HG03064 (cell line): ENCODE data around the gene DMD.
"Not testable (repeated sequence)": the region's sequence is repeated elsewhere in the genome, so short reads cannot be mapped to it uniquely, and the experiment has no call there.

Experiments used
- ATAC-seq: cut with Tn5 transposase; IDR thresholded peaks from one replicate; pipeline ENCODE4 v1.9.1; 2021; ENCODE audit warnings: low read depth; ENCODE audit not compliant: unreplicated experiment

DMD gene

DNA sequence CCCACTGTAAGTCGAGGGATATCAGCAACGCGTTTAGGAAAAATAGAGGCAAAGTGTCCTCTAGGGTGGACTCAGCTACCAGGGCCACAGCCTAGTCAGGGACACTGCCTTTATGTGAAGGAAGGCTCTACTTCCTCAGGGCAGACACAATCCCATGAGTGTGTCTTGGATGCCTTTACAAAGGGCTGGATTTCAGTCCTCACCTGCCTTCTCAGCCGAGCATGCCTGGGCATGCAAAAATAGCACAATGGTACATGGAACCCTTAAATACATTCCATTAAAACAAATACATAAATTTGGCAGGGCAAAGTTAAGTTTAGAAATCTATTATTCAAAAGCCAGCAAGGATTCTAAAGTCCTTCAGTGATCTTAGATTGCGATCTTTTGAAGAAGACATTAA is 51.1 kb downstream of the DMD start:
- no peak for ATAC-seq

- no peak for ATAC-seq
Observed at GRCh38 chrX:33156152-33156726, 55.1 kb downstream of the DMD start.

- no peak for ATAC-seq
Observed at GRCh38 chrX:33149580-33149979, 61.8 kb downstream of the DMD start.

GRCh38 chrX:33149085-33149484 is 62.3 kb downstream of the DMD start:
- no peak for ATAC-seq

DNA sequence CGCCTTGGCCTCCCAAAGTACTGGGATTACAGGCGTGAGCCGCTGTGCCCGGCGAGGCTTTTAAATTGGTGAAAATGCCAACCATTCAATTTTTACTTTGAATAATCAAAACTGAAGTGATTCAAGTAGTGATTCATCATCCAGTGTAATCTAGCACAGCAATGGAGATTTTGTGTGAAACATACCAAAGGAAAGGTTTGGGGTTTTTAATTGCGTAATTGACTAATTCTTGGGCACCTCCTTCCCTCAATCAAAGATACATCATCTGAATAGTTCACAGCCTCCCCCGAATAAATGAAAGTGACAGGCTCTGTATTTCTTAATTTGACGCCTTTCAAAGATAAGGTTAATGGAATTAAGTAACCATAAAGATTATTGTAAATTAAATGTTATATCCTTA is 69.0 kb downstream of the DMD start:
- ATAC-seq, result no peak

- ATAC-seq, result no peak
Observed at GRCh38 chrX:33138677-33139249, 72.6 kb downstream of the DMD start.

DNA sequence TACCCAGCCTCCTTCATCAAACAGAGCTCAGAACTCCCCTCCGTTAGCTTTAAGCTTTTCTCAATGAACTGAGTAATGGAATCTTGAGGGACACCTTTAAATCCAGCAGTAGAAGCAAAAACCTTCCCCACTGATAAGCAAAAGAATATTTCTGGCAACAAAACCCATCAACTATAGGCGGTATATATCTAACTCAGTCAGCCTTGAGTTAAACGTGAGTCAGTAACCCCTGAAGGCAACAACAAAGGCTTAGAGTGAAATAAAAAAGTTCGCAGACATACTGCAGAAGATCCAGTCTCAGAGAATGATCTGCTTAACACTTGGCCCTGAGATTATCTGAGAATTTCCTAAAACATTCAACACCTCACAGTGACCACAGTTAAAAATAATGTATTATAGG is 77.2 kb downstream of the DMD start:
- no peak for ATAC-seq

GRCh38 chrX:33133320-33133719 is 78.0 kb downstream of the DMD start:
- no peak for ATAC-seq

DNA sequence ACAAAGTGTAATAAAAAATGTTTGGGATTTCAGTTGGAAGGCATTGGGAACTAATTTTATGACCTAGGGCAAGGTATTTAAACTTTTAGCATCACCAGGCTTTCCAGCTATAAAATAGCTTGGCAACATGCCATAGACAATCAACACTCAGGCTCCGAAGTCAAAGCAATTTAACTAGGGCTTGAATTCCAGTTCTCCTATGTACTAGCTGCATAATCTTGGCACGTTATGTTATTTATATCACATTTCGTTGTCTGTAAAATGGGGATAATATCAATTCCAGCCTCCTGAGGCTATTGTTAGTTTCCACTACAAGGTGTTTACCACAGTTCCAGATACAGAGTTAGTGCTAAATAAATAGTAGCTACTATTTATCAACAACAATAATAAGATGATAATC is 78.8 kb downstream of the DMD start:
- ATAC-seq, result no peak

GRCh38 chrX:33129607-33130006 is 81.7 kb downstream of the DMD start:
- no peak for ATAC-seq

GRCh38 chrX:33128048-33128805 is 83.1 kb downstream of the DMD start:
- ATAC-seq, result no peak

DNA sequence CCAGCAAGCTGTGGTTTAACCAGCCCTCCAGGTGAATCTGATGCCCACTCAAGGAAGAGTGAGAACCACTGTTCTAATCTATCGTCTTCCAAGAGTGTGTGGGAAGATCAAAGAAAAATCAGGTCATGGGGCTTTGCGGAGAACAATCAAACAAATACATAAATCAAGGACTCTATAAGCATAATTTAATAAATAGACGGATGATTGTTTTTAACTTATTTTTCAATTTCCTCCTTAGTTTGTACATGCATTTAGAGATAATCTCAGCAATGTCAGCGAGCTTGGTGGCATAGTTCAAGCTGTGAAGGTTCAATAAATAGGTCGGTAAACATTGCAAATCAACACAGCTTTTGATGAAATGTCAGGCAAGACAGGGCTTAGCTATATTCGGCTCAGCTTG is 84.9 kb downstream of the DMD start:
- no peak for ATAC-seq

DNA sequence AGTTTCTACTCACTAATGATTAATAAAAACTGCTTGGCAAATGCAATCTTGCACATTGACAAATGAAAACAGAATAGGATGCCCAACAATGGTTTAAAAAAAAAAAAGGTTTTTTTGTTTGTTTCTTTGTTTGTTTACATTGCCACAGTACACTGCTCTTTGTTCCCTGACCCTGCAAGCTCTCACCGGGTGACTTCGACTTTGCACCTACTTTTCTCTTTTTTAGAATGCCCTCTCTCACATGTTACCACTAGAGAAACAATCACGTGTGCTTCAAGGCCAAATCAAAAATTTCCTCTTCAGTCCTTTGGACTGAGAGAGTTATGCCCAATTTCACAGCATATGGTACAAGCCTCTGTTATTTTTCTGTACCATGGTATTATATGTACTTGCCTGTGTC is 101.5 kb downstream of the DMD start:
- no peak for ATAC-seq

GRCh38 chrX:33106737-33107136 is 104.6 kb downstream of the DMD start:
- no peak for ATAC-seq

DNA sequence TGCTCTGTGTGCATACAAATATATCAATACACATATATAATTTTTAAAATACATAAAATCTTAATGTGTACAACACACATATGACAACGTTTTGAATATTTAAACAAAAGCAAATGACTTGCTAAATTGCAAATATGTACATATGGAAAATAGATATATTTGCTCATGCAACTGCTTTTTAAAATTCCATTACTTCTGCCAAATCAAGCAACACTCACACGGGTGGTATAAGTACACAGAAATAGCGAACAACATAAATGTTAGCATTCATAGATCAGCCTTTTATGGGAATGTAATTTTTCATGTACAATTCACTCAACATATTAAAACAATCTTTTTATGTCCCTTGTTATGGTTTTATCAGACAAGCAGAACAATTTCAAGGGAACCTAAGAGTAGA is 116.3 kb downstream of the DMD start:
- ATAC-seq, result no peak

- ATAC-seq, result no peak
Observed at GRCh38 chrX:33087411-33087810, 123.9 kb downstream of the DMD start.

DNA sequence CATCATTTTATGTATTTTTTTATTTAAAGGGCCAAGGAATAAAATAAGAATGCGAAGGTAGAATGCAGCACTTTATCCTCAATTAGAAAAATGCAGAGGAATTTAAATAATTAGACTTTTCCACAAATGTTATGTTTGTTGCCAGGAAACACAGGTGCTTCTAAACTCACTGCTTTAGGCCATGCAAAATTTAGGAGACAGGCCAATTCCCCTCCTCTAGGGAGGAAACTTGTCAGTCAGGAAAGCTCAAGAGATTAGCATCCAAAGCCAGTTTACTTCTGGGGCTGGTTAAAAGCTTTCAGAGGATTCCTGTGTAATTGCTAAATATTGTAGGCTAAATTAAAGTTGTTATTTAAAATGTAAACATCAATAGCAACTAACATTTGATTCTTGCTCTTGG is 124.5 kb downstream of the DMD start:
- no peak for ATAC-seq

- no peak for ATAC-seq
Observed at GRCh38 chrX:33082371-33082770, 129.0 kb downstream of the DMD start.

- no peak for ATAC-seq
Observed at GRCh38 chrX:33078273-33078672, 133.1 kb downstream of the DMD start.

DNA sequence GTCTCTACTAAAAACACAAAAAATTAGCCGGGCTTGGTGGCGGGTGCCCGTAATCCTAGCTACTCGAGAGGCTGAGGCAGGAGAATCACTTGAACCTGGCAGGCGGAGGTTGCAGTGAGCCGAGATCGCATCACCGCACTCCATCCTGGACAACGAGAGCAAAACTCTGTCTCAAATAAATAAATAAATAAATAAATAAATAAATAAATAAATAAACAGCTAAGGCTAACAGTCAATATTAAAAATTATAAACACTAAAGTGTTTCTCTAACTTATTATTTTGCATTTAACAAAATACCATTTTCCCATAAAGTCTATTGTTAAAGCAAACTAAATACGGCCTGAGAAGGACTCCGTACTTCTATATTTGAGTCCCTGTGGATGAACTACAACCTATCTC is 137.7 kb downstream of the DMD start:
- not testable (repeated sequence) for ATAC-seq

DNA sequence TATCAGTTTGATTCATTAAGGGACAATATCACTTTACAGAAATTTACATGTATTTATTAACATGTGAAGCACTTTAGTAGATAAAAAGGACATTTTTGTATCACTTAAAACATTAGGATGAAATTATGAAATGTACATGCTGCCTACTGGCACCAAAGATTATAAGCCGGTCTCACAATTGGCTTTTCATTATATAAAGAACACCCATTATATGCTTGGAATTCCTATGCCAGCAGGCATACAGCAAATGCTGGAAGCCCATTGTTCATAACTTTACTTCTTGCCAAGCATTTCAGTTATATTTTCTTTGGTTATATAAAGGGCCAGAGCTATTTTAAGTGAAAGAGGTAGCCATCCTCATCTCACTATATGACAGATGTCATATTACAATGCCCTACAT is 145.9 kb downstream of the DMD start:
- no peak for ATAC-seq

- ATAC-seq, result no peak
Observed at GRCh38 chrX:33062041-33062440, 149.3 kb downstream of the DMD start.
